Fibroblast of skin of right quadriceps (primary cell): ENCODE data around the gene C17orf113.

Experiments used
- DNase-seq: peaks from one replicate; pipeline ENCODE4 v3.0.0-alpha.2; 2013

The C17orf113 gene

GRCh38 chr17:42072323-42073187, 22.2 kb upstream of the C17orf113 start:
- DNase-seq = no peak

DNA sequence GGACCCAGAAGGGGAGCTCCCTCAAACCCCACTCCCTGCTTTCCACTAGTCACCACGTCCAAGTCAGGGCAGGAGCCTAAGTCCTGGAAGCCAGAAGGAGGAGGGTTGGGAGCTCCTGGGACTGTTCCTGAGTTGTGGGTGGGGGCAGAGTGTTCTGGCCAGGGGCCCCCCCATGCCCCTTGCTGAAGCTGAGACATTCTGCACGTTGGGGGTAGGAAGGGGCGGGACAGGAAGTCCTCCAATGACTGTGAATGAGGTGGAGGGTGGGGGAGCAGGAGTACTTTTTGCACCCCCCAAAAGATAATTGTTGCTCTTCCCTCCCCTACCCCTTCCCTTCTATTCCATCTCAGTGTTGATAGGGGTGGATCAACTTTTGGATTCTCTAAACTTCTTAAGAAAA, 21.4 kb upstream of the C17orf113 start:
- no peak for DNase-seq

DNA sequence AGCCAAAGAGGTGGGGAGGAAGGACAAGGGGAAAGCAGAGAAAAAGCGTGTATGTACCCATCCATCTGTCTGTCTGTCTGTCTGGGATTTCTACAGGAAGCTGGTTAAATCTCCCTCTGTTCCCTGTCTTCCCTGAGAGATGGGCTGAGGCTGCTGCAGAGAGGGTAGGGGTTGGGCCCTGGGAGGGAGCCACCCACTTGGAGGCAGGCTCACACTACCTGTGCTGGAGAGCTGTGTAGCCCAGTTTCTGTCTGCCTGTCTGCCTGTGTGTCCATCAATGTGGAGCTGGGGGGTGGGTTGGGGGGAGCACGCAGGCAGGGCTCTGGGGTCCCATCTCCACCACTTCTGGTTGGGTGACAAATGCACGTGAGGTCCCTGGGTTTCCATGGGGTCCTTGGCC, 18.6 kb upstream of the C17orf113 start:
- DNase-seq = no peak

DNA sequence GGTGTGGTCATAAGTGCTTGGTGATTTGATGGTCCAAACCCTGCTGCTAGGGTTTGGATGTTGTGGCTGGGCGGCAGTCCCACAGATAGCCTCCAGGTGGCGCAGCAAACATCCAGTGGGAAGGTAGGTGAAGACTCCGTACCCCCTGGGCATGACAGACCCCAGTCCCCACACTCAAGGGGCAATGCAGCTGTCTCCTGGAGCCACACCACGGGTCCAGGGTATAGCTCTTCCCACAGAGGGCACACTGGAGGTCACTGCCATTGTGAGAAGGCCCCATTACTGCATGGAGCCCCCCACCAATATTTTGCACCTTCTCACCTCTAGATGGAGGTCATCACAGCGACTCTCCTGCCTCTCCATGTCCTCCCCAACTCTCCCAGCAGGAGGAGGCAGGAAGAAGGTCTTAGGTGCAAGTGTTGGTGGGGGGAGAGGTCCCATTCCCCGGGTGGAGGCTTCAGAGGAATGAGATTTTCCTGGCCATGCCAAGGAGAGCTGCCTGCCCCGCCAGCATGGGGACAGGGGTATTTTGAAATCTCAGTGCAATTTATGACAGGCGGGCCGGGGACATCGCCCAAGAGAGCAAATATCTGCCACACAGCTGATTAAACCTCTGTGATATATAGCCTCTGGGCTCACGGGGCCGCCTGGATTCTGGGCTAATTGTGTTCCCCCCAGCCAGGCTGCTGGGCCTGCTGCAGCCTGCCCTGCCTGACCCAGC, 17.1 kb upstream of the C17orf113 start:
- DNase-seq = peak; percentile 24

DNA sequence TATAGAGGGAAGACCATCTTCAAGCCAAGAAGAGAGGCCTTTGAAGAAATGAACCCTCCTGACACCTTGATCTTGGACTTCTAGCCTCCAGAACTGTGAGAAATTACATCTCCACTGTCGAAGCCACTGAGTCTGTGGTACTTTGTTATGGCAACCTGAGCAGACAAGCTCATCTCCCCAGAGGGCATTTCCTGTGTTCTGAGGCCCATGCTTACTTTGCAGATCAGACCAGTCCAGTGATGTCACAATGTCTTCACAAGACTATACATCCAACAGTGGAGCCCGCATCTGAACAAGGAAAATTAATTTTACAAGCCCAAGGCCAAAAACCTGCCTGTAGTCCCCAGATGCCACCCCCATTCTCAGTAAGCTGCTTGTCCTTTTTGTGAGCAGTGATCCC, 14.8 kb upstream of the C17orf113 start:
- DNase-seq = no peak

DNA sequence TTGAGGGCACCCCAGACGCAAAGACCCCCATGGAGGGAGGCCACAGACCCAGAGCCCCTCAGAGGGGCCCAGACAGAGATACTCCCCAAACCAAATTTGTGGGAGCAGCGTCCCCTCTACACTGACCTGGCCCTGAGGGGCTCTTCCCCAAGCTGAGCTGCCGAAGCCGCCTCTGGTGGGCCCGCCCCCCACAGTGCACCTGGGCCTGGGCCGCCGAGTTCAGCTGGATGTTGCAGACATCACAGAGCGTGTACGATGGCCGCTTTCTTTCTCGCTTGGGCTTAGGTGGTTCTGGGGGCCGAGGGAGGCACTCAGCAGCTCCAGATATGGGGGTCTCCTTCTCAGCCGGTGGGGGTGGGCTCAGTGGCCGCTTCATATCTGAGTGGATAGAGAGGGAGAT, 12.3 kb upstream of the C17orf113 start:
- no peak for DNase-seq

GRCh38 chr17:42061646-42062487, 11.5 kb upstream of the C17orf113 start:
- no peak for DNase-seq

DNA sequence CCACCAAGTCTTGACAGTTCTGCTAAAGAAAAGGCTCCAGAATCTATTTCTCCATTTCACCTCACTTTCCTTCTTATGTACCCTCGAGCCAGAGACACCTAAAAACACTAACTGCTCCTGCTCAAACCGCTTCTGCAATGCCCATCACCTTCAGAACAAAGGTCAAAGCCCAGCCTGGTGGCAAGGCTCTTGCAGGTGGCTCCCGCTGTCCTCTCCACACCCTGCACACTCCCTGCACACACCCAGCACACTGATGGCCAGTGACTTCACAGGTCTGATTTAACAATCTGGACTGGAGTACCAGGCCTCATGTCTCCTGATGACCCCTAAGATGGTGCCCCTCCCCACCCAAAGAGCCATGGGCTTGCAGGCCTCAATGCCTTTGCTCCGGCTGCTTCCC, 9.8 kb upstream of the C17orf113 start:
- no peak for DNase-seq

GRCh38 chr17:42059815-42060214, 9.4 kb upstream of the C17orf113 start:
- DNase-seq = no peak

DNA sequence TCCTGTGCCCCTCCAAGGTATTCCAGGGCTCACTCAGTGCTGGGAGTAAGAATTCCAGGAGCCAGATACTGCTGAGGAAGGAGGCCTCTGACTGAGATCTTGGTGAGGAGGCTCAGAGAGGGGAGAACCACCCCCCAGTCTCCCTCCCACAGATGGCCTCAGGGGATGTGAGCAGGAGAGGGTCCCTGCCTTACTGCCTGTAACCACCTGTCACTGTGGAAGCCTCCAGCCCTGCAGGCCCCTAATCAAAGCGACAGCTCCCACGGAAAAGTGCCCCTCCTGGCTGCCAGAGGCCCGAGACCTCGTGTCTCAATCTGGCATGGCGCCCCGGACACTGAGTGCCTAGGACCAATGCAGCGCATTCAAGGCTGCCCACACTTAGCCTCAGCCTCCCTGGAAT, 7.7 kb upstream of the C17orf113 start:
- DNase-seq = no peak

GRCh38 chr17:42056635-42057034, 6.2 kb upstream of the C17orf113 start:
- no peak for DNase-seq

GRCh38 chr17:42055496-42055895, 5.1 kb upstream of the C17orf113 start:
- peak; percentile 17 for DNase-seq

DNA sequence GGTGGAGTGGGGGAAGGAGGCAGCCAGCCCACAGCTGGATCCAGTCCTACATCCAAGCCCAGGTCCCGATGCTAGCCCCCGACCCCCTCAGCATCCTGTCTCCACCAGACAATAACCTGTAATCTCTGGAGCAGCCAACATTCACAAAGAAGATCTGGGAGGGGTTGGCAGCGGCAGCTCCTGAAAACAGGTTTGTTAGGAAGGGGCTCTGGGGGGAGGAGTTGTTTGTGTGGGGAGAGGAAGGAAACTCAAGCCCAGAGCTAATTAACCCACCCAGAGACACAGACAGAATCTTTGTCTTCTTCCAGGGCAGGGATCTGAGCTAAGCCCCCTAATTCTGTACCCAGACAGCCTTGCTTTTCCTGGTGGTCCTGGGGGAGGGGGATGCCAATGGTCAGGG, 4.6 kb upstream of the C17orf113 start:
- no peak for DNase-seq

DNA sequence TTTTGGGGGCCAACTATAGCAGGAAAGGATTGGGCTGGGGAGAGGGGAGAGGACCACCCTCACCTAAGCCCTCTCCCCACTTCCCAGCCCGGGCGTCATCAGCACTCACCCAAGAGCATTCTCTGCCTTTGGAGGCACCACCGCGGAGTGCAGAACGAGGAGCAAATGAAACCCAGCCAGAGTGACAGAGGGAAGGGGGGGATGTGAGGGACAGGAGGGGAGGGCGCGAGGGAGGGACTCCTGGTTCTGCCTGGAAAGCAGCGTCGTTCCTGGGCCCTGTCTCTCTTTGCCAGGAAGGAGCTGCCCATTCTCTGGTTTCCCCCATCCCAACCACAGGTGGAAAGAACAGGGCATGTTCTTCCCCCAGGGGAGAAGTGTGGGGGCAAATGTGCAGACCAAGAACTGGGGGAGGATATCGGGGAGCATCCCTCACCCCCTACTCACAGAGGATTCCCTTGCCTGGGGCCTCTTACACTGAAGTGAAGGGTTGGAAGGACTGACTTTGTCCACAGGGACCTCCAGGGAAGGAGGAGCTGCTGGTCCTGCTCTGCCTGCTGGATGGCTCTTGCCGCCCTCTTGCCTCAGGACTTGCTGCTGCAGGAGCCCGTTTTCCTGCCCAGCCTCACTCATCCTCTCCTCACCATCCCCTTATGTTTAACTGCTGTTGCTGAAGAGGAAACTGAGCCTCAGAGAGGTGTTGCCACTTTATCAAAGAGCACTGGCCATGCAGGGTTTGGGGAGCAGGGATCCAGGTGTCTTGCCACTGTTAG, 3.5 kb upstream of the C17orf113 start:
- DNase-seq = no peak

DNA sequence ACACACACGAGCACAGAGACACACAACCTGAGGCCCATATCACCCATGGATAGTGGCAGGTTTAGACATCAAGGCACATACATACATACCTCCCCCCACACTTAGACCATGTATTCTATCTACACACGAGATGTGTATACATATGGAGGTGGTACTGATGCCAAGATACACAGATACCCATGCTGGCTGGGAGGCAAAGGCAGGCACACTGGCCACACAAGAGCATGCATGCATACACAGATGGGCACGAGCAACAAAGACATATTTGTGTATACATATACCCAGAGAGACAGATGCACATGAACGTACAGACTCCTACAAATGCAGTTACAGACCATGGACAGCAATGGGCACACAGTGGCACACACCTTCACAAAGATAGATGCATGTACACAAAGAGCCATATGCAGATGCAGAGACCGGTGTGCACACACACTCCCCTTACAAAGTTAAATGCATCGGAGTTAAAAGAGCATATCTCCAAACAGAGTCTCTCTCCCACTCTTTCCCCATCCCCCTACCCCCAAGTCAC, 2.0 kb upstream of the C17orf113 start:
- no peak for DNase-seq

- DNase-seq = no peak
Measured at GRCh38 chr17:42051645-42052044, 1.2 kb upstream of the C17orf113 start.

DNA sequence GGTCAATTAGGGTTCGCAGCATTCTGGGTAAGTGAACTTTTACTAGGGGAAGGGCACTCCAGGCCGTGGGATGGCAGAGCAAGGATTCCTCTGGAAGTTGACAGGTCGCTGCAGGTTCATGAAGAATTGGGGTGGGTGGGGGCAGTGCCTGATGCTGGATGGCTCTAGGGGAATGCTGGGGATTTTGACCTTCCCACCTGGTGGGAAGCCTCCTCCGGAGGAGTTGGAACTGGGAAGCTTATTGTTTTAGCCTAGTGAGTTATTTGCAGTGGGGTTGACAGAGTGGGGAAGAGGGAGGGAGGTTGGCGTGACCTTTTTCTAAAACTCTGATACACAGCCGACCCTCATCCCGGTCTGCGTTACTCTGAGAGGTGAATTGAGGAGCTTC, 606 bp upstream of the C17orf113 start:
- DNase-seq = no peak

GRCh38 chr17:42049834-42050392, 488 bp downstream of the C17orf113 start:
- no peak for DNase-seq

DNA sequence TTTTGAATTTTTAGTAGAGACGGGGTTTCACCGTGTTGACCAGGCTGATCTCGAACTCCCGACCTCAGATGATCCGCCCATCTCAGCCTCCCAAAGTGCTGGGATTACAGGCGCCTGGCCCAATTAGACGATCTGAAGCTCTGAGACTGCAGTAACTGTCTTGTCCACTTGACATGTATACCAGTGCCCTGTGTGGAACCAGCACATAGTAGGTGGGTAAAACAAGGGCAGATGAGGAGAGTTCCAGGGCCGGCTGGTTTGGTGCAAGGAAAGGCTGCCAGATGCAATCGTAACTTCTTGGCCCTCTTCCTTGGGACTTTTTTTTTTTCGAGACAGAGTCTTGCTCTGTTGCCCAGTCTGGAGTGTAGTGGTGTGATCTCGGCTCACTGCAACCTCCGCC, 3.1 kb downstream of the C17orf113 start:
- DNase-seq = no peak

DNA sequence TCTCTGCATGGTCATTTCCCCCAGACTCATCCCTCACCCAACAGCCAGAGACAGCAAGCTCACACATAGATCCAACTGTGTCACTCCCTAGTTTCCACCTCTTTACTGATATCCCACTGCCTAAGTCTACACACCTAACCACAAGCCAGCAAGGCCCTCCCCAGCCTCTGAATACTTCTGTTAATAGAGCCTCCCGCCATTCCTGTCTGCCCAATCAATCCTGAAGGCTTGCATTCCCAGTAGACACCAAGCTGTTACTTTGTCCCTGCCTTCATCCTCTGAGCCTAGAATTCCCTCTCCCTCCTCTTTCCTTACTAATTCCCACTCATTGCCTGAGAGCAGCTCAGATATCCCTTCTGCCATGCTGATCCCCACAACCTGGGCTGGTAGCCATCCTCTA, 4.7 kb downstream of the C17orf113 start:
- DNase-seq = no peak

- no peak for DNase-seq
Measured at GRCh38 chr17:42042598-42043319, 7.6 kb downstream of the C17orf113 start.
